Measurements from ENCODE around the gene RNF213. TPM values are rescaled to one million over a fixed set of nuclear protein-coding genes. Genes with fewer than 3 reads are reported as not detected.

The RNF213 gene
- total and polyA plus RNA-seq, 4 donors: 67.0 to 198 (median 106) TPM

GRCh38 chr17:80387071-80387470 is 126.4 kb downstream of the RNF213 start:
- no peak for ATAC-seq (ENCODE audit: insufficient read depth, low FRiP score)
- peaks cover 11 to 61% (median 42%) of the 10 kb centered on the region in 4 donors for H3K36me3 ChIP-seq (ENCODE audit: control insufficient read depth in 4 of 4, insufficient read depth in 4 of 4, low read length in 4 of 4)
- 97% methylated on average over 7 of the region's 7 CpGs for WGBS, 2 donors

GRCh38 chr17:80388175-80388574 is 127.5 kb downstream of the RNF213 start:
- TF ChIP-seq CTCF (IDR thresholded peaks at IDR 0.05; ENCODE audit: control extremely low read depth, extremely low read depth): no peak
- H3K27ac ChIP-seq (ENCODE audit: low read depth in 1 of 2, low read length in 1 of 2): no peak overlapping the region
- ATAC-seq (ENCODE audit: insufficient read depth, low FRiP score): no peak
- 95 to 96% methylated on average over 15 of the region's 15 CpGs for WGBS, 2 donors
- no peak overlapping the region for H3K9ac ChIP-seq (ENCODE audit: insufficient read depth in 1 of 2, low read length in 2 of 2)
- H3K4me3 ChIP-seq: no peak overlapping the region
- H3K36me3 ChIP-seq (ENCODE audit: control insufficient read depth in 4 of 4, insufficient read depth in 4 of 4, low read length in 4 of 4): peaks cover 11 to 62% (median 38%) of the 10 kb centered on the region in 4 donors
- no peaks in the 10 kb centered on the region for H3K27me3 ChIP-seq (ENCODE audit: control insufficient read depth in 3 of 3, insufficient read depth in 3 of 3, low read length in 2 of 3)
- DNase-seq: no peak
- peaks cover 0 to 4% (median 0%) of the 10 kb centered on the region in 5 donors for H3K4me1 ChIP-seq (ENCODE audit: control insufficient read depth in 5 of 5, insufficient read depth in 5 of 5, low read length in 5 of 5)
- H3K9me3 ChIP-seq (ENCODE audit: control insufficient read depth in 4 of 4, insufficient read depth in 3 of 4, low read length in 3 of 4): no peaks in the 10 kb centered on the region

More at GRCh38 chr17:80387071-80387470, 126.4 kb downstream of the RNF213 start:
- H3K27ac ChIP-seq (ENCODE audit: low read depth in 1 of 2, low read length in 1 of 2): no peak overlapping the region
- H3K4me1 ChIP-seq (ENCODE audit: control insufficient read depth in 5 of 5, insufficient read depth in 5 of 5, low read length in 5 of 5): no peaks in the 10 kb centered on the region
- no peak overlapping the region for H3K9ac ChIP-seq (ENCODE audit: insufficient read depth in 1 of 2, low read length in 2 of 2)
- H3K9me3 ChIP-seq (ENCODE audit: control insufficient read depth in 4 of 4, insufficient read depth in 3 of 4, low read length in 3 of 4): no peaks in the 10 kb centered on the region
- no peak for TF ChIP-seq CTCF (IDR thresholded peaks at IDR 0.05; ENCODE audit: control extremely low read depth, extremely low read depth)
- H3K4me3 ChIP-seq: no peak overlapping the region
- no peaks in the 10 kb centered on the region for H3K27me3 ChIP-seq (ENCODE audit: control insufficient read depth in 3 of 3, insufficient read depth in 3 of 3, low read length in 2 of 3)
- DNase-seq: no peak

GRCh38 chr17:80388601-80389000 is 127.9 kb downstream of the RNF213 start:
- no peak for ATAC-seq (ENCODE audit: insufficient read depth, low FRiP score)
- no peak for TF ChIP-seq CTCF (IDR thresholded peaks at IDR 0.05; ENCODE audit: control extremely low read depth, extremely low read depth)

More at GRCh38 chr17:80388601-80389000, 127.9 kb downstream of the RNF213 start:
- 96 to 97% methylated on average over 10 of the region's 10 CpGs for WGBS, 2 donors
- no peaks in the 10 kb centered on the region for H3K9me3 ChIP-seq (ENCODE audit: control insufficient read depth in 4 of 4, insufficient read depth in 3 of 4, low read length in 3 of 4)
- peaks cover 13 to 65% (median 35%) of the 10 kb centered on the region in 4 donors for H3K36me3 ChIP-seq (ENCODE audit: control insufficient read depth in 4 of 4, insufficient read depth in 4 of 4, low read length in 4 of 4)
- H3K9ac ChIP-seq (ENCODE audit: insufficient read depth in 1 of 2, low read length in 2 of 2): no peak overlapping the region
- H3K4me3 ChIP-seq: no peak overlapping the region
- no peak overlapping the region for H3K27ac ChIP-seq (ENCODE audit: low read depth in 1 of 2, low read length in 1 of 2)
- DNase-seq: no peak
- no peaks in the 10 kb centered on the region for H3K27me3 ChIP-seq (ENCODE audit: control insufficient read depth in 3 of 3, insufficient read depth in 3 of 3, low read length in 2 of 3)
- peaks cover 0 to 9% (median 0%) of the 10 kb centered on the region in 5 donors for H3K4me1 ChIP-seq (ENCODE audit: control insufficient read depth in 5 of 5, insufficient read depth in 5 of 5, low read length in 5 of 5)

Measured in lung (tissue), 12 donors.